ENCODE results near the gene KCTD12.

The KCTD12 gene

GRCh38 chr13:76853921-76854608 lies 32.1 kb downstream of the KCTD12 start:
- DNase-seq (ENCODE audit: low read depth), result no peak

GRCh38 chr13:76853481-76853880 lies 32.7 kb downstream of the KCTD12 start:
- DNase-seq (ENCODE audit: low read depth), result no peak

GRCh38 chr13:76852986-76853385 lies 33.2 kb downstream of the KCTD12 start:
- peak; percentile 31 for DNase-seq (ENCODE audit: low read depth)

- no peak for DNase-seq (ENCODE audit: low read depth)
These were observed 34.2 kb downstream of the KCTD12 start for GRCh38 chr13:76851961-76852360.

- DNase-seq (ENCODE audit: low read depth), result no peak
These were observed 36.7 kb downstream of the KCTD12 start for GRCh38 chr13:76849493-76849892.

- no peak for DNase-seq (ENCODE audit: low read depth)
These were observed 37.6 kb downstream of the KCTD12 start for GRCh38 chr13:76848596-76848995.

GRCh38 chr13:76846363-76846762 lies 39.8 kb downstream of the KCTD12 start:
- no peak for DNase-seq (ENCODE audit: low read depth)

- no peak for DNase-seq (ENCODE audit: low read depth)
These were observed 40.3 kb downstream of the KCTD12 start for GRCh38 chr13:76845865-76846264.

GRCh38 chr13:76845367-76845766 lies 40.8 kb downstream of the KCTD12 start:
- DNase-seq (ENCODE audit: low read depth), result no peak

GRCh38 chr13:76837801-76838200 lies 48.4 kb downstream of the KCTD12 start:
- no peak for DNase-seq (ENCODE audit: low read depth)

GRCh38 chr13:76836311-76836710 lies 49.9 kb downstream of the KCTD12 start:
- no peak for DNase-seq (ENCODE audit: low read depth)

- DNase-seq (ENCODE audit: low read depth), result no peak
These were observed 52.7 kb downstream of the KCTD12 start for GRCh38 chr13:76833441-76833954.

GRCh38 chr13:76832258-76832988 lies 53.8 kb downstream of the KCTD12 start:
- no peak for DNase-seq (ENCODE audit: low read depth)

- no peak for DNase-seq (ENCODE audit: low read depth)
These were observed 55.4 kb downstream of the KCTD12 start for GRCh38 chr13:76830805-76831204.
